Trophoblast cell (in vitro differentiated cells and primary cell): ENCODE results near the gene CHRNE.

Source experiments
- DNase-seq, 2 donors: peaks; one replicate each; pipeline ENCODE4 v3.0.0-alpha.2; 2016
- H2AFZ ChIP-seq: 2 replicates; pipeline ENCODE4 v1.6.1; 2013; ENCODE audit warnings: low read length, moderate library complexity, mild to moderate bottlenecking; ENCODE audit not compliant: insufficient read depth, poor library complexity
- H2AK5ac ChIP-seq: 2 replicates; pipeline ENCODE4 v1.6.1; 2013; ENCODE audit warnings: mild to moderate bottlenecking, low read length
- H2BK120ac ChIP-seq: 2 replicates; pipeline ENCODE4 v1.6.1; 2013; ENCODE audit warnings: low read length, mild to moderate bottlenecking, moderate library complexity; ENCODE audit not compliant: insufficient read depth, poor library complexity
- H2BK12ac ChIP-seq: 2 replicates; pipeline ENCODE4 v1.6.1; 2013; ENCODE audit warnings: mild to moderate bottlenecking, low read length, moderate library complexity
- H2BK5ac ChIP-seq: 2 replicates; pipeline ENCODE4 v1.6.1; 2013; ENCODE audit warnings: low read length, low read depth, moderate library complexity, mild to moderate bottlenecking; ENCODE audit not compliant: poor library complexity
- H3K14ac ChIP-seq: 2 replicates; pipeline ENCODE4 v1.6.1; 2013; ENCODE audit warnings: mild to moderate bottlenecking, low read length
- H3K18ac ChIP-seq: 2 replicates; pipeline ENCODE4 v1.6.1; 2013; ENCODE audit warnings: mild to moderate bottlenecking, low read length
- H3K23ac ChIP-seq: 2 replicates; pipeline ENCODE4 v1.6.1; 2013; ENCODE audit warnings: low read length
- H3K27ac ChIP-seq: 2 replicates; pipeline ENCODE4 v1.5.1; 2013; ENCODE audit warnings: low read depth, mild to moderate bottlenecking, inconsistent platforms, low read length, moderate library complexity
- H3K27me3 ChIP-seq: 2 replicates; pipeline ENCODE4 v1.6.1; 2013; ENCODE audit warnings: inconsistent platforms, mild to moderate bottlenecking, low read length, moderate library complexity; ENCODE audit not compliant: insufficient read depth
- H3K36me3 ChIP-seq, 2 experiments: 1 replicate in 1 of 2; 2 replicates in 1 of 2; pipeline ENCODE4 v1.6.1; 2013; ENCODE audit warnings: low read length in 2 of 2, mild to moderate bottlenecking in 2 of 2, moderate library complexity in 1 of 2; ENCODE audit not compliant: insufficient read depth in 2 of 2, control insufficient read depth in 1 of 2
- H3K4ac ChIP-seq: 2 replicates; pipeline ENCODE4 v1.6.1; 2013; ENCODE audit warnings: low read depth, mild to moderate bottlenecking, low read length, moderate library complexity
- H3K4me1 ChIP-seq, 2 experiments: 1 replicate in 1 of 2; 2 replicates in 1 of 2; pipeline ENCODE4 v1.6.1; 2013; ENCODE audit warnings: low read length in 2 of 2, mild to moderate bottlenecking in 2 of 2, moderate library complexity in 1 of 2; ENCODE audit not compliant: insufficient read depth in 2 of 2, control insufficient read depth in 1 of 2
- H3K4me2 ChIP-seq: 2 replicates; pipeline ENCODE4 v1.6.1; 2013; ENCODE audit warnings: inconsistent platforms, mild to moderate bottlenecking, low read length, moderate library complexity
- H3K4me3 ChIP-seq: 2 replicates; pipeline ENCODE4 v1.5.1; 2013; ENCODE audit warnings: mild to moderate bottlenecking, low read depth, low read length, inconsistent platforms
- H3K79me1 ChIP-seq: one replicate; pipeline ENCODE4 v1.6.1; 2013; ENCODE audit warnings: low read length
- H3K79me2 ChIP-seq: 2 replicates; pipeline ENCODE4 v1.6.1; 2013; ENCODE audit warnings: low read length, mild to moderate bottlenecking; ENCODE audit not compliant: control insufficient read depth, insufficient read depth, poor library complexity
- H3K9ac ChIP-seq: 2 replicates; pipeline ENCODE4 v1.6.1; 2013; ENCODE audit warnings: mild to moderate bottlenecking, low read length
- H3K9me3 ChIP-seq: 2 replicates; pipeline ENCODE4 v1.6.1; 2013; ENCODE audit warnings: low read depth, mild to moderate bottlenecking, control low read depth, inconsistent platforms, low read length; ENCODE audit not compliant: insufficient read depth
- H4K12ac ChIP-seq: 2 replicates; pipeline ENCODE4 v1.6.1; 2013; ENCODE audit warnings: low read depth, mild to moderate bottlenecking, low read length, moderate library complexity
- H4K8ac ChIP-seq: 2 replicates; pipeline ENCODE4 v1.6.1; 2013; ENCODE audit warnings: low read depth, mild to moderate bottlenecking, low read length, moderate library complexity
- H4K91ac ChIP-seq: one replicate; pipeline ENCODE4 v1.6.1; 2013; ENCODE audit warnings: low read depth, mild to moderate bottlenecking, low read length, moderate library complexity
- WGBS: extraction: QIAGEN DNeasy Blood & Tissue Kit; methylation state at CpG from one replicate; pipeline ENCODE4 v1.1.7; 2013; ENCODE audit warnings: missing lambda C conversion rate; ENCODE audit not compliant: insufficient read length, insufficient coverage; ENCODE audit errors: extremely low coverage; 5-methylcytosine and 5-hydroxymethylcytosine counted together

The CHRNE gene

DNA sequence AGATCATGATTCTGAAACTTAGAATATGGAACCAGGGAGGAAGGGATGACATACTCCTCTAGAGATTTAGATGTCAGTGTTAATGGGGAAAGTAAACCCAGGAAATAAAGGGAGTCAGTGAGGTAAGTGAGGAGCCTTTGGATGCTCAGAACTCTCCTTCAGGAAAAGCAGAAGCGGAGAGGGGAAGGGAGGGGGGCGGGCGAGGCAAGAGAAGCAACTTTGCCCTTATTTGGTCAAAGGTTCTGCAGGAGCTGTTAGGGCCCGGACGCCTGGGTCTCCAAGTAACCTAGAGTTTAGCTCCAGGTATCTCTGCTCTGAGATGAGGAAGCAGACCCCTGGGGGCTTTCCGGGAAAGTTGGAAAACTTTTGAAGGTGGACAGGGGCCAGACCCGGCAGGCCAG is 44.1 kb upstream of the CHRNE start:
- peak in 1 of 2 donors; percentile 21 for DNase-seq
- H4K8ac ChIP-seq: no peak overlapping the region
- H4K91ac ChIP-seq: no peak overlapping the region
- peaks cover 28 to 38% of the 10 kb centered on the region in 2 experiments for H3K4me1 ChIP-seq
- H4K12ac ChIP-seq: no peak overlapping the region
- H3K4ac ChIP-seq: peak overlapping the region; percentile 68
- peaks cover 1% of the 10 kb centered on the region for H3K9me3 ChIP-seq
- H3K18ac ChIP-seq: no peak overlapping the region
- peaks cover 37 to 48% of the 10 kb centered on the region in 2 experiments for H3K36me3 ChIP-seq
- no peaks in the 10 kb centered on the region for H3K27me3 ChIP-seq
- no peak overlapping the region for H2AFZ ChIP-seq
- WGBS: no CpG with 5 or more reads among the region's 7 CpGs
- no peak overlapping the region for H2BK12ac ChIP-seq
- H3K27ac ChIP-seq: peak overlapping the region; percentile 76
- H3K4me3 ChIP-seq: peak overlapping the region; percentile 100
- no peak overlapping the region for H3K14ac ChIP-seq
- peak overlapping the region; percentile 93 for H3K4me2 ChIP-seq
- H3K79me2 ChIP-seq: peaks cover 26% of the 10 kb centered on the region
- no peak overlapping the region for H2AK5ac ChIP-seq
- no peak overlapping the region for H3K23ac ChIP-seq
- H2BK120ac ChIP-seq: no peak overlapping the region
- H3K79me1 ChIP-seq: peaks cover 30% of the 10 kb centered on the region
- H3K9ac ChIP-seq: peak overlapping the region; percentile 80
- no peak overlapping the region for H2BK5ac ChIP-seq

DNA sequence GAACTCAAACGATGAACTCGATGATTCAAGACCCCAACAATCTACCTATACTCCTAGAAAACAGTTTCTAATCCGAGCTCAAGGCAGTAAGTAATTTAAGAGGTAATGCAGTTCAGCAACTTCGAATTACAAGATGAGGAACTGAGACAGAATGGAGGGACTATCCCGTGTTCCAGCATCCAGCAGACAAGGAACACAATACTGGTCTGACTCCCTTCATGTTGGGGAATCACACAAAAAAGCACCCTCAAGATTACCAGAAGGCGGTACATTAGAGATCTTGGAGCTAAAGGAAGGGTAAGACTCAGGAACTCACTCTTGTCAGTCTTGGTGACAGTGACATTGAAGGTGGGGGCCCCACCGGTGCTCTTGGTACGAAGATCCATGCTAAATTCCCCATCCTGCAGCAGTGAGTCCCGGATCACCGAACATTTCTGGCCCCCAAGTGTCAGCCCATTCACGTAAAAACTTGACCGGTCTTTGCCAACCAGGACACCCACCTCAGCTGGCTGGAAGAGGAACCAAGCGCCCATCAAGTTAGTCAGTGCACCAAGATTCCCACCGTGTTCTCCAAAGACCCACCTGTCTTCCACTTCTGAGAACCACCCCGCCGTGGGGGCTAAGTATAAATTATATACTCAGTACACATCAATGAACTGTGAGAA is 43.5 kb upstream of the CHRNE start:
- Histone ChIP-seq H3K23ac (no peak overlapping the region), H3K9me3 (peaks cover 1% of the 10 kb centered on the region), H3K27ac (peak overlapping the region; percentile 35), H3K4ac (peak overlapping the region; percentile 71), H3K27me3 (no peaks in the 10 kb centered on the region), H3K79me2 (peaks cover 26% of the 10 kb centered on the region), H2BK120ac (no peak overlapping the region), H3K9ac (peak overlapping the region; percentile 77), H3K14ac (no peak overlapping the region), H3K4me2 (peak overlapping the region; percentile 93), H3K18ac (no peak overlapping the region), H3K79me1 (peaks cover 30% of the 10 kb centered on the region), H4K12ac (no peak overlapping the region), H2BK5ac (no peak overlapping the region), H2AK5ac (no peak overlapping the region), H3K36me3 (peaks cover 37 to 49% of the 10 kb centered on the region in 2 experiments), H2BK12ac (no peak overlapping the region), H3K4me3 (peak overlapping the region; percentile 64), H3K4me1 (peaks cover 28 to 37% of the 10 kb centered on the region in 2 experiments), H4K8ac (no peak overlapping the region), H2AFZ (no peak overlapping the region), H4K91ac (no peak overlapping the region)
- WGBS: no CpG with 5 or more reads among the region's 16 CpGs
- DNase-seq: peak in 1 of 2 donors; percentile 16

DNA sequence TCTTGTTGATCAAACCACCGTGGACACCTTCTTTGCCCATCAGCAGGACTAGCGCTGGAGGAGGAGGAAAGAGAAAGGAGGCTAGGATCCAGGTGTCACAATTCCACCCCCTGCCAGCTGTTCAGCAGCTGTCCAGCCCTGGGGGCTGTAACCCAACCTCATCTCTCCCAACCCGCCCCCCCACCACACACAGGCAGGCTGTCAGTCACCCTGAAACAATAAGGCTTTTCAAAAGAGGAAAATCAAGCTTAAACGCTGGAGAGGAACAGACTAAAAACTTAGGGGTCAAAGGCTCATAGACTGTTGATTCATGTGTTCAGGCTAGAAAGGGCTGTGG is 43.0 kb upstream of the CHRNE start:
- peaks cover 37 to 49% of the 10 kb centered on the region in 2 experiments for H3K36me3 ChIP-seq
- H3K27ac ChIP-seq: peak overlapping the region; percentile 0
- H3K4ac ChIP-seq: peak overlapping the region; percentile 71
- H3K27me3 ChIP-seq: no peaks in the 10 kb centered on the region
- H3K4me1 ChIP-seq: peaks cover 24 to 34% of the 10 kb centered on the region in 2 experiments
- WGBS: no CpG with 5 or more reads among the region's 4 CpGs
- H2BK5ac ChIP-seq: no peak overlapping the region
- no peak overlapping the region for H3K23ac ChIP-seq
- H2AFZ ChIP-seq: no peak overlapping the region
- H3K18ac ChIP-seq: no peak overlapping the region
- no peak overlapping the region for H3K4me3 ChIP-seq
- no peak overlapping the region for H4K91ac ChIP-seq
- no peak overlapping the region for H2BK12ac ChIP-seq
- peaks cover 1% of the 10 kb centered on the region for H3K9me3 ChIP-seq
- H3K9ac ChIP-seq: no peak overlapping the region
- H2BK120ac ChIP-seq: no peak overlapping the region
- H3K79me2 ChIP-seq: peaks cover 27% of the 10 kb centered on the region
- no peak for DNase-seq
- H4K8ac ChIP-seq: no peak overlapping the region
- H2AK5ac ChIP-seq: no peak overlapping the region
- H4K12ac ChIP-seq: no peak overlapping the region
- peaks cover 30% of the 10 kb centered on the region for H3K79me1 ChIP-seq
- no peak overlapping the region for H3K14ac ChIP-seq
- peak overlapping the region; percentile 93 for H3K4me2 ChIP-seq

DNA sequence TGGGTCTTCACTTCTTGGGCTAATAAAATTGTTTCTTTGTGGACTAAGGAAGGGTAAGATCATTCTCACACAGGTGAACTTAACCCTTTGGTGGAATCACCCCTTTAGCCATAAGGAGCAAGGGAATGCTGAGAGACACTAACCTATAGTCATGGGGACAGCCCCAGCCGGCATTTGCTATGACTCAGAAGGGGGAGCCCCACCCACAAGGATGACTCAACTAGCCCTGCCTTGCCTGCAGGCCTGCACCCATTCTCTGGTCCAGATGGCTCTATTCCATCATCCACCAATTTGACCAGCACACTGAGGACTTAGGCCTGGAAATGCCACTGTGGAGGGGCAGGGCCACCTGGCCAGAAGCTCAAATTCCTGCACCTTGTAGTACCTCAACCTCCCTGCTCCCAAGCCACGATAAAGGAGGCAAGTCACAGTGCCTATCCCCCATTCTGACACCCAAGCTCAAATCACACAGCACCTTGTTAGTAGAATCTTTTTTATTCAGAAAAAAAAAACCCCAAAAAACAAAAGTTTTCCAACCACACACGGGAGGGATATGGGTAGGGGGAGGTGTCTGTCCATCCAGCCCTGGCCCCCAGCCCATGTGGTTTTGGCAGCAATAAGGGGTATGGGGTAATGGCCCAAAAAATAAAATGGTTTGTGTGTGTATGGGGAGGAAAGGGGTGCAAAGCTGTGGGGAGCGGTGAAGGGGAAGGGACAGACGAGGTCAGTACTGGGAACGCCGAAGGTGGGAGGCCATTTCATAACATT is 42.5 kb upstream of the CHRNE start:
- Histone ChIP-seq H2AK5ac (no peak overlapping the region), H4K12ac (no peak overlapping the region), H2BK12ac (no peak overlapping the region), H3K14ac (no peak overlapping the region), H3K4me1 (peaks cover 19 to 29% of the 10 kb centered on the region in 2 experiments), H3K79me1 (peaks cover 32% of the 10 kb centered on the region), H3K23ac (no peak overlapping the region), H2BK5ac (no peak overlapping the region), H2BK120ac (no peak overlapping the region), H3K27me3 (no peaks in the 10 kb centered on the region), H3K4ac (peak overlapping the region; percentile 71), H3K79me2 (peaks cover 31% of the 10 kb centered on the region), H3K4me2 (peak overlapping the region; percentile 93), H2AFZ (no peak overlapping the region), H3K4me3 (no peak overlapping the region), H3K36me3 (peaks cover 37 to 49% of the 10 kb centered on the region in 2 experiments), H3K9me3 (peaks cover 1% of the 10 kb centered on the region), H3K27ac (peak overlapping the region; percentile 57), H4K91ac (no peak overlapping the region), H3K18ac (no peak overlapping the region), H3K9ac (peak overlapping the region; percentile 2), H4K8ac (no peak overlapping the region)
- 100% methylated on average over 1 of the region's 7 CpGs for WGBS
- DNase-seq: peak; percentile 92
